ENCODE measurements around the gene ACER2. TPM values are rescaled to one million over a fixed set of nuclear protein-coding genes. Genes with fewer than 3 reads are reported as not detected.
"Not testable (repeated sequence)": the region's sequence is repeated elsewhere in the genome, so short reads cannot be mapped to it uniquely, and the experiment has no call there.

ACER2 gene
- total and polyA plus RNA-seq, 2 donors: 0.71 to 2.0 TPM

DNA sequence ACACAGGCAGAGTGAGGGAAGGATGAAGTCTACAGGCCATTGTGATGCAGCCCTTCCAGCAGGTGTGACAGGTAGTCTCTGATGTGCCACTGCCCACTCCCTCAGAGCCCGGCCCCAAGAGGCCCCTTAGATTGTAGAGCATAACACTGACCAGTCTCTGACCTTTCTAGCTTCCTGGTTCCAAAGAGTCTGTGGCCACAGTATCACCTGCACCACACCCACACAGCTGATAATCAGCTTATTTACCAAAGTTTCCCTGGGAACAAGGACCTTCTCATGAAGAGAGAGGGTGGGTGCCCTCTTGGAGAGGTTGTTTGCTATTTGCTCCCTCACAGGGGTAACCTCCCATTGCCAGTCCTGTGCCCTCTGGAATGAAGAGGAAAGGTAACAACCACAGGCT is 11.0 kb upstream of the ACER2 start:
- no peaks in the 10 kb centered on the region for H3K9me3 ChIP-seq (ENCODE audit: control insufficient read depth in 2 of 2, insufficient read depth in 1 of 2, low read length in 1 of 2)
- H3K4me3 ChIP-seq (ENCODE audit: low read length in 2 of 2): no peak overlapping the region
- H3K4me1 ChIP-seq (ENCODE audit: control insufficient read depth in 2 of 2, insufficient read depth in 2 of 2, low read length in 2 of 2): no peaks in the 10 kb centered on the region
- DNase-seq (ENCODE audit: low read depth in 6 of 9, low spot score in 9 of 9): no peak
- 84% methylated on average over 1 of the region's 1 CpG for WGBS
- H3K36me3 ChIP-seq (ENCODE audit: control insufficient read depth in 2 of 2, insufficient read depth in 2 of 2, low read length in 1 of 2): no peaks in the 10 kb centered on the region
- no peaks in the 10 kb centered on the region for H3K27me3 ChIP-seq (ENCODE audit: control insufficient read depth in 2 of 2, insufficient read depth in 1 of 2, low read length in 1 of 2)
- no peak overlapping the region for H3K27ac ChIP-seq (ENCODE audit: low read depth in 1 of 2, low read length in 1 of 2)

DNA sequence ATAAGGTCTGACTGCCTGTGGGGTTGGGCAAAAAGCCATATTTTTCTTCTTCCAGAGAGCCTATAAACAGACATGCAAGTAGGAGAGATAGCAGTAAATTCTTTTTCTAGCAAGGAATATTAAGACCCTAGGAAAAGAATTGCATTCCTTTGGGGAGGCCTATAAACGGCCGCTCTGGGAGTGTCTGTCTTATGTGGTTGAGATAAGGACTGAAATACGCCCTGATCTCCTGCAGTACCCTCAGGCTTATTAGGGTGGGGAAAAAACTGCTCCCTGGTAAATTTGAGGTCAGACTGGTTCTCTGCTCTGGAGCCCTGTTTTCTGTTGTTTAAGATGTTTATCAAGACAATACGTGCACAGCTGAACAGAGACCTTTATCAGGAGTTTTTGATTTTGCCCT is 5.6 kb upstream of the ACER2 start:
- H3K4me1 ChIP-seq (ENCODE audit: control insufficient read depth in 2 of 2, insufficient read depth in 2 of 2, low read length in 2 of 2); H3K27ac ChIP-seq (ENCODE audit: low read depth in 1 of 2, low read length in 1 of 2); H3K36me3 ChIP-seq (ENCODE audit: control insufficient read depth in 2 of 2, insufficient read depth in 2 of 2, low read length in 1 of 2); H3K27me3 ChIP-seq (ENCODE audit: control insufficient read depth in 2 of 2, insufficient read depth in 1 of 2, low read length in 1 of 2); H3K4me3 ChIP-seq (ENCODE audit: low read length in 2 of 2); DNase-seq (ENCODE audit: low read depth in 6 of 9, low spot score in 9 of 9); H3K9me3 ChIP-seq (ENCODE audit: control insufficient read depth in 2 of 2, insufficient read depth in 1 of 2, low read length in 1 of 2): not testable (repeated sequence)
- 90% methylated on average over 4 of the region's 4 CpGs for WGBS

DNA sequence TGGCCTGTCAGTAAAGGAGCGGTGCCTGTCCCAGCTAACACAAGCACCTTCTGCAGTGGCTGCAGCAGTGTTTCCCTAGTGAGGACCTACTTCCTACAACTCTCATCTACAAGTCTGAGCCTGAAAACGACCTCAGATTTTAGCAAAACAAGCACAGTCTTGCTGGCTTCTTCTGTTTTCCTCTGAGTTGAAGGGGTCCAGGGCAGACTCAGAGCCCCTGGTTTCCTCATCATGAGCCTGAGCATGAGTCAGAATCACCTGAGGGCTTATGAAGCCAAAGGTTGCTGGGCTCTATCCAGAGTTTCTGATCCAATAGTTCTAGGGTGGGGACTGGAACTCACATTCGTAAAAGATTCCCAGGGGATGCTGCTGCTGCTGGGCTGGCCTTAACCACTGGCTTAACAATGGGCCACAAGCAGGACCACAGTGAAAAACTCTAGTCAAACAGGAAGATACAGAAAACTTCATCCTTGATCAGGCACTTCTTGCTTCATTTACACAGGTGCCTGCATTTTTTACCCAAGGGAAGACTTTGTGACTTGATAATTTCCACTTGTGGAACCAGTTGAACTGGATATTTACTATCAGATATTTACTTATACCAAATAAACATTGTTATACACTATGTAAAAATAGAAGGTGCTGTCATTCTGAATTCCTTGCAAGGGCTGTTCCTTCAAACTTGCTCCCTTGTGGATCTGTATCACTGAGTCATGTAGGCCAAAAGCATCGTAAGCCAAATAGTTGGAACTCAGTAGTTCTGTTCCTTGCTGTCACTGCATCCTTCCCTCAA is 4.3 kb upstream of the ACER2 start:
- no peaks in the 10 kb centered on the region for H3K36me3 ChIP-seq (ENCODE audit: control insufficient read depth in 2 of 2, insufficient read depth in 2 of 2, low read length in 1 of 2)
- peaks cover 0 to 3% of the 10 kb centered on the region in 2 donors for H3K9me3 ChIP-seq (ENCODE audit: control insufficient read depth in 2 of 2, insufficient read depth in 1 of 2, low read length in 1 of 2)
- H3K4me1 ChIP-seq (ENCODE audit: control insufficient read depth in 2 of 2, insufficient read depth in 2 of 2, low read length in 2 of 2): peaks cover 4 to 8% of the 10 kb centered on the region in 2 donors
- peaks cover 2% of the 10 kb centered on the region in 2 donors for H3K27me3 ChIP-seq (ENCODE audit: control insufficient read depth in 2 of 2, insufficient read depth in 1 of 2, low read length in 1 of 2)
- DNase-seq (ENCODE audit: low read depth in 6 of 9, low spot score in 9 of 9): no peak
- no peak overlapping the region for H3K4me3 ChIP-seq (ENCODE audit: low read length in 2 of 2)
- no peak overlapping the region for H3K27ac ChIP-seq (ENCODE audit: low read depth in 1 of 2, low read length in 1 of 2)
- 93% methylated on average over 4 of the region's 4 CpGs for WGBS

GRCh38 chr9:19405771-19406170 is 3.0 kb upstream of the ACER2 start:
- Histone ChIP-seq H3K36me3 (ENCODE audit: control insufficient read depth in 2 of 2, insufficient read depth in 2 of 2, low read length in 1 of 2) (no peaks in the 10 kb centered on the region), H3K9me3 (ENCODE audit: control insufficient read depth in 2 of 2, insufficient read depth in 1 of 2, low read length in 1 of 2) (peaks cover 0 to 3% of the 10 kb centered on the region in 2 donors), H3K27me3 (ENCODE audit: control insufficient read depth in 2 of 2, insufficient read depth in 1 of 2, low read length in 1 of 2) (peaks cover 2% of the 10 kb centered on the region in 2 donors), H3K27ac (ENCODE audit: low read depth in 1 of 2, low read length in 1 of 2) (no peak overlapping the region), H3K4me3 (ENCODE audit: low read length in 2 of 2) (no peak overlapping the region), H3K4me1 (ENCODE audit: control insufficient read depth in 2 of 2, insufficient read depth in 2 of 2, low read length in 2 of 2) (peaks cover 4 to 16% of the 10 kb centered on the region in 2 donors)
- DNase-seq (ENCODE audit: low read depth in 6 of 9, low spot score in 9 of 9): no peak
- 97% methylated on average over 1 of the region's 1 CpG for WGBS

DNA sequence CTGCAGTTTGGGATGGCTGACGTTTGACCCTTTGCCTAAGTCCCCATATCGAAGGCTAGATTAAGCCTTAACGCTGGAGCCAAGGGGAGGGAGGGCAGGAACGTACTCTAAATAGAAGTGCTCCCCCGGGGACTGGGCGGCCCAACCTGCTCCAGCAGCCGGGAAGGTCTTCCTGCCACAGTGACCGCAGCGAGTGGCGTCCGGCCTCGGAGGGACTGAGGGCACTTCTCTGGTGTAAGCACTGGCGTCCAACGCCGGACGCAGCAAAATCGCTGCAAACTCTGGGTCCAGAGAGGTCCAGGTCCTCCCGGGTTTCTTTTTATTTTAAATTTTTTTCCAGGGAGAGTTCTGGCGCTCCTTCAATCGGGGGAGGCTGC is 505 bp upstream of the ACER2 start:
- peaks cover 4 to 16% of the 10 kb centered on the region in 2 donors for H3K4me1 ChIP-seq (ENCODE audit: control insufficient read depth in 2 of 2, insufficient read depth in 2 of 2, low read length in 2 of 2)
- peak overlapping the region; percentile 75 for H3K4me3 ChIP-seq (ENCODE audit: low read length in 2 of 2)
- 10% methylated on average over 20 of the region's 20 CpGs for WGBS
- peak in 1 of 9 donors; percentile 1 for DNase-seq (ENCODE audit: low read depth in 6 of 9, low spot score in 9 of 9)
- peaks cover 2% of the 10 kb centered on the region in 2 donors for H3K27me3 ChIP-seq (ENCODE audit: control insufficient read depth in 2 of 2, insufficient read depth in 1 of 2, low read length in 1 of 2)
- no peaks in the 10 kb centered on the region for H3K36me3 ChIP-seq (ENCODE audit: control insufficient read depth in 2 of 2, insufficient read depth in 2 of 2, low read length in 1 of 2)
- H3K27ac ChIP-seq (ENCODE audit: low read depth in 1 of 2, low read length in 1 of 2): peak overlapping the region in 1 of 2 donors; percentile 55
- H3K9me3 ChIP-seq (ENCODE audit: control insufficient read depth in 2 of 2, insufficient read depth in 1 of 2, low read length in 1 of 2): peaks cover 0 to 3% of the 10 kb centered on the region in 2 donors

GRCh38 chr9:19409401-19410194 is 789 bp downstream of the ACER2 start:
- Histone ChIP-seq H3K4me3 (ENCODE audit: low read length in 2 of 2) (peak overlapping the region; percentile 75), H3K4me1 (ENCODE audit: control insufficient read depth in 2 of 2, insufficient read depth in 2 of 2, low read length in 2 of 2) (peaks cover 4 to 16% of the 10 kb centered on the region in 2 donors), H3K27ac (ENCODE audit: low read depth in 1 of 2, low read length in 1 of 2) (peak overlapping the region; percentile 25 to 75), H3K9me3 (ENCODE audit: control insufficient read depth in 2 of 2, insufficient read depth in 1 of 2, low read length in 1 of 2) (peaks cover 0 to 3% of the 10 kb centered on the region in 2 donors), H3K36me3 (ENCODE audit: control insufficient read depth in 2 of 2, insufficient read depth in 2 of 2, low read length in 1 of 2) (no peaks in the 10 kb centered on the region), H3K27me3 (ENCODE audit: control insufficient read depth in 2 of 2, insufficient read depth in 1 of 2, low read length in 1 of 2) (peaks cover 2% of the 10 kb centered on the region in 2 donors)
- DNase-seq (ENCODE audit: low read depth in 6 of 9, low spot score in 9 of 9): peak in 4 of 9 donors; percentile 13 to 47 (median 24)
- WGBS: 6% methylated on average over 17 of the region's 17 CpGs

DNA sequence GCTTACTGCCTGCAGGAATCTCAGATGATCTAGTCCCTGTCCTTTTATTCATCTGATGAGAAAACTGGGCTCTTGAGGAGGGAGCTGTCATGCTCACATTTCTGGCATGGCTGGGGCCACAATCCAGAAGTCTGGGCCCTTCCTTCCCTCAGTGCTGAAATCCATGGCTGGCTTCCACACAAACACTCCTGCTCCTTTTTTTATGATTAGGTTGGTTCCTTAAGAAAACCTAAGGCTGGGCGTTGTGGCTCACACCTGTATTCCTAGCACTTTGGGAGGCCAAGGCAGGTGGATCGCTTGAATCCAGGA is 1.3 kb downstream of the ACER2 start:
- Histone ChIP-seq H3K4me1 (ENCODE audit: control insufficient read depth in 2 of 2, insufficient read depth in 2 of 2, low read length in 2 of 2) (peaks cover 4 to 16% of the 10 kb centered on the region in 2 donors), H3K36me3 (ENCODE audit: control insufficient read depth in 2 of 2, insufficient read depth in 2 of 2, low read length in 1 of 2) (no peaks in the 10 kb centered on the region), H3K27me3 (ENCODE audit: control insufficient read depth in 2 of 2, insufficient read depth in 1 of 2, low read length in 1 of 2) (peaks cover 2% of the 10 kb centered on the region in 2 donors), H3K27ac (ENCODE audit: low read depth in 1 of 2, low read length in 1 of 2) (no peak overlapping the region), H3K9me3 (ENCODE audit: control insufficient read depth in 2 of 2, insufficient read depth in 1 of 2, low read length in 1 of 2) (peaks cover 0 to 3% of the 10 kb centered on the region in 2 donors), H3K4me3 (ENCODE audit: low read length in 2 of 2) (no peak overlapping the region)
- no peak for DNase-seq (ENCODE audit: low read depth in 6 of 9, low spot score in 9 of 9)
- 99% methylated on average over 2 of the region's 2 CpGs for WGBS

DNA sequence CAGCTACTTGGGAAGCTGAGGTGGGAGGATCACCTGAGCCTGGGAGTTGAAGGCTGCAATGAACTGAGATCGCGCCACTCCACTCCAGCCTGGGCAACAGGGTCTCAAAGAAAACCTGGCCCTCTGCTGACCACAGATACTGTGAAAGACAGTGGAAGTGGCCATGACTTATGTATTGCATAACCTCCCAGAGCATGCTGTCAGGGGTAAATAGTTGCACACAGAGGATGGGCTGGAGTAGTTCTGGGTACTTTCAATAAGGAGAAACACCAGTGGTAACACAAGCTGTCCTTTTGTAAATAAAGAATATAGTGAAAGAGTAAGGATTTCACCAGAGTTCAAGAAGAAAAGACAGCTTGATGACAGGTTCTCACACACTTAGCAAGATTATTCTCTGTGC is 1.8 kb downstream of the ACER2 start:
- Histone ChIP-seq H3K27me3 (ENCODE audit: control insufficient read depth in 2 of 2, insufficient read depth in 1 of 2, low read length in 1 of 2) (peaks cover 2% of the 10 kb centered on the region in 2 donors), H3K27ac (ENCODE audit: low read depth in 1 of 2, low read length in 1 of 2) (no peak overlapping the region), H3K9me3 (ENCODE audit: control insufficient read depth in 2 of 2, insufficient read depth in 1 of 2, low read length in 1 of 2) (peaks cover 0 to 3% of the 10 kb centered on the region in 2 donors), H3K4me1 (ENCODE audit: control insufficient read depth in 2 of 2, insufficient read depth in 2 of 2, low read length in 2 of 2) (peaks cover 4 to 16% of the 10 kb centered on the region in 2 donors), H3K36me3 (ENCODE audit: control insufficient read depth in 2 of 2, insufficient read depth in 2 of 2, low read length in 1 of 2) (no peaks in the 10 kb centered on the region), H3K4me3 (ENCODE audit: low read length in 2 of 2) (no peak overlapping the region)
- DNase-seq (ENCODE audit: low read depth in 6 of 9, low spot score in 9 of 9): no peak
- WGBS: 100% methylated on average over 2 of the region's 2 CpGs

DNA sequence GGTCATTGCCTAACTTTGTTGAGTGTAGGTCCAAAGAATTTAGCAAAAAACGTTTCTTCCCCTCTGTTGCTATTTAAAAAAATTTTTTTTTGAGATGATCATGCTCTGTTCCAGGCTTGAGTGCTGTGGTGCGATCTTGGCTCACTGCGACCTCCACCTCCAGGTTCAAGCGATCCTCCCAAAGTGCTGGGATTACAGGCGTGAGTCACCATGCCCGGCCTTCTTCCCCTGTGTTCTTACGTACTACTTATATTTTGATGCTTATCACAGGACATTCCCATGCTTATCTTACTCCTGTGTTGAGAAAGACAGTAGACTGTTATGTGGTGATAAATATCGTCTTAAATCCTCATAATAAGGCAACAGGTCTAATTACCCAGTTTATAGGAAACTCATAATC is 2.5 kb downstream of the ACER2 start:
- H3K4me3 ChIP-seq (ENCODE audit: low read length in 2 of 2): no peak overlapping the region
- DNase-seq (ENCODE audit: low read depth in 6 of 9, low spot score in 9 of 9): no peak
- no peaks in the 10 kb centered on the region for H3K36me3 ChIP-seq (ENCODE audit: control insufficient read depth in 2 of 2, insufficient read depth in 2 of 2, low read length in 1 of 2)
- H3K27ac ChIP-seq (ENCODE audit: low read depth in 1 of 2, low read length in 1 of 2): no peak overlapping the region
- 97% methylated on average over 8 of the region's 8 CpGs for WGBS
- H3K9me3 ChIP-seq (ENCODE audit: control insufficient read depth in 2 of 2, insufficient read depth in 1 of 2, low read length in 1 of 2): peaks cover 0 to 3% of the 10 kb centered on the region in 2 donors
- H3K4me1 ChIP-seq (ENCODE audit: control insufficient read depth in 2 of 2, insufficient read depth in 2 of 2, low read length in 2 of 2): peaks cover 4 to 16% of the 10 kb centered on the region in 2 donors
- H3K27me3 ChIP-seq (ENCODE audit: control insufficient read depth in 2 of 2, insufficient read depth in 1 of 2, low read length in 1 of 2): peaks cover 2% of the 10 kb centered on the region in 2 donors

All from thymus (tissue), 11 donors.